Stimulated activated CD4-positive, alpha-beta T cell treated with anti-CD3 and anti-CD28 coated beads, Interleukin-12 subunit alpha, Interleukin-12 subunit beta, amount 100 ng/mL, for 48 hours (primary cell): ENCODE data around the gene GRAMD1A.

Experiments
- DNase-seq, 3 donors: peaks; one replicate each; pipeline ENCODE4 v3.0.0-alpha.2; 2020; ENCODE audit warnings: low read depth in 2 of 3, low spot score in 1 of 3

GRAMD1A gene

DNA sequence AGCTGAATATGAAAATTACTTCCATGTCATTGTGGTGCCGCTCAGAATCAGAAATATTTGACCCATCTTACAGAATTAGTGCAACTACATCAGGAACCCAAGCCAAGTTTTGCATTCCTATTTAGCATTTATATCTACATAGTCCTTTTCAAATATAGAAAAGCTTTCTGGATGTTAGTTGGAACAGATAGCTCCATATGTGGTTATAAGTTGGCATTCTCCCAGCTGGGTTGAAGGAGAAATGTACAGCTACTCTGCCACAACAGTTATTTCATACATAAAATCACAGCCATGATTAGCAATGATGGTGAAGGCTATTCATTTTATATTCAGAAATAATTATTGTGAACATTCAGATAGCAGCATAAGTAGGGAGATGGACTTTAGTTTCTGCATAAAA, 69.6 kb downstream of the GRAMD1A start:
- DNase-seq, result no peak

- no peak for DNase-seq
Measured at GRCh38 chr19:35070471-35070870, 70.3 kb downstream of the GRAMD1A start.

- DNase-seq, result no peak
Measured at GRCh38 chr19:35073516-35073915, 73.4 kb downstream of the GRAMD1A start.

- DNase-seq, result no peak
Measured at GRCh38 chr19:35073941-35074340, 73.8 kb downstream of the GRAMD1A start.

DNA sequence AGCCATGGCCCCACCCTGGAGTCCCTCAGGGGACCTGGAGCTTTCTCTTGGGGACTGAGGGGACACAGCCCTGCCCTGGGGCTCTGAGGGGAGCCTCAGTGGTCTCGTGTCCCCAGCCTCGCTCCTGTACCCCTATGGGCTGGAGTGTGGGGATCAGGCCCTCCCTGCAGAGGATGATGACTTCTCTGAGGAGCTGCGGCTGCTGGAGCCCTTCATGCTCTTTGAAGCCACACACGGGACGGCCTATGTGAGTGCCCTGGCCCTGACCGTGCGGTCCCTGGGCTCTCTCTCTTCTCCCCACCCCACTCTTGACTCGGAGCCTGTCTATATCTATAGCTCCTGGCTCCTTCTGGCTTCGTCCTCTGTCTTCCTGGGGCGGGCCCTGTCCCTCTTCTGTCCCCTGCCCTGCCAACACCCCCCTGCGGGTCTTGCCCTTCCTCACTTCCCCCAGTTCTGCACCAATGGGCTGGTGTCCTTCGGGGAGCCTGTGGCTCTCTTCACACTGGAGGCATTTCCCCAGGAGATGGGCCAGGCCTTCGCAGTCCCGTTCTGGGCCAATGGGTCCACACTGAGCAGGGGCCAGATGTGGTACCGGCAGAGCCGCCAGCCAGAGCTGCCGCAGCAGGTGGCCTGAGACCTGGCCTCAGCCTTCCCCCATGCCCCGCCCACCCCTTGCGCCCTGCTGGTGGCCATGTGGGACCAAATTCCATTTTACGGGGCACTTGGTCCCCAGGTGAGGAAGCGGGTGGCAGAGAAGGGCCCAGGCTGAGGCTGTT, 74.5 kb downstream of the GRAMD1A start:
- no peak for DNase-seq

GRCh38 chr19:35075202-35076025, 75.3 kb downstream of the GRAMD1A start:
- DNase-seq, result no peak

DNA sequence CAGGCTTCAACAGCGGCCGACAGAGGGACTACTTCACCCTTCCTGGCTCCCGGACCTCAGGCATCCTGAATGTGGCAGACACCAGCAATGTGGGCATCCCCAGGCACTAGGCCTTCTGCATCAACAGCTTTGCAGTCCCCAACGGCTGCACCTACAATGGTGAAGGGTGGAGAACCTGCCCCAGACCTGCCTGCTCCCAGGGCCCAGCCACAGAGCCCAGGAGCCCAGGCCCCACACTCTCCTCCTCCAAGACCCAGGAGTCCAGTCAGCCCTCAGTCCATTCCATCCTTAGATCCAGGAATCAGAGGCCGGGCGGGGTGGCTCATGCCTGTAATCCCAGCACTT, 75.9 kb downstream of the GRAMD1A start:
- no peak for DNase-seq
